Inferior parietal cortex (tissue), 1 donor: ENCODE measurements around the gene SV2B.

Experiments
- DNase-seq: peaks from one replicate; pipeline ENCODE4 v3.0.0-alpha.2; 2016; ENCODE audit errors: extremely low spot score

SV2B gene

DNA sequence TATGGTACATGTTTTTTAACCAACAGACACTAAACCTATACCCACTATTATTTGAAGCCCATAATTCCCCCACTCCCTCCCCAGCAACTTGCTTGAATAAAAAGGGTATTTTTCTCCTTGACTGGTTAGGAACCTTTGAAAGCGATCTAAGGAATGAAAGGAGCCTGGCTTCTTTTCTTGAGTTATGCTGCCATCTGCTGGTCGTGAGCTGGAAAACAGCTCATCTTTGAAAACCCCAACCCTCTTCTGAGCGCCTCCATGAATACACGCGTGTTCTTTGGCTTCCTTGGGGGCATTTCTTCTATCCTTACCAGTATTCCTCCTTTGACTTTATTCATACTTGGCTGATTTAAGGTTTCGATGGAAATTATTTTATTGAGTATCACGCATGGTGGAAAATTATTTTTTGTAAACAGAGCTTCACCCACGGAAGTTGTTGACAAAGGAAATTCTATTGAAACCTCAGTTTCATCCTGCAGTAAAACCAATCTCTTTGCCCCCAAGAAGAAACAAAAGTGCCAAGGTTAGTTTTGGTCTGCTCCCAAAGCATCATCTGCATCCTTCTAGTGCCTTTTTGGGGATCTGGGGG is 171.6 kb downstream of the SV2B start:
- DNase-seq: peak; percentile 95

DNA sequence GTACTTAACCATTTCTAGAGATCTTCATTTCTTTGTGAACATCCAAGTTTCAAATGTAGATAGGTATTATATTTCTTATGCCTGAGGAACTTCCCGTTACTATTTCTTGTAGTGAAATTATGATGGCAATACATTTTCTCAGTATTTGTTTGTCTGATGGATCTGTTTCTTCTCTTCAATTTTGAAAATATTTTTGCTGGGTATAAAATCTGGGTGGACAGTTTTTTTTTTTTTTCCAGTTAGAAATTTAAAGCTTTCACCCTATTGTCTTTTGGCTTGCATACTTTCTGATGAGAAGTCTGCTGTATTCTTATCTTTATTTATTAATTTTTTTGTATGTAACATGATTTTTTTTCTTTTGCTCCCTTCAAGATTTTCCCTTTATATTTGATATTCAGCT is 175.8 kb downstream of the SV2B start:
- DNase-seq: no peak

DNA sequence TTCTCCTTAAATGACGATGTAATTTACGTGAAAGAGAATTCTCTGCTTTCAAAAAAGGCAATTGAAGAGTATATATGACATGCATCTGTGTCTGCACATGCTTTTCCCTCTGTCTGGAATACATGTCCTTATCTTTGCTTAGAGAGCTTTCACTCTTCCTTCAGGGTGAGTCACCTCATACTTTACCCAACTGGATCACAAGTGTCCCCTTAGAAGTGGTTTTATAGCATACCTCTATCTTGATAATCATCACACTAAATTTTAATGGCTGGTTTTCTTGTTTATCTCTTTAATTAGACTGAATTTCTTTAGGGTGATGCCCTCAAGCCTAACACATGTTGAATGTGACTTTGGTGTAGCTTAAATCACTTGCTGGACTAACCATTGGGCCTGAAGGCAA is 178.9 kb downstream of the SV2B start:
- DNase-seq: no peak

DNA sequence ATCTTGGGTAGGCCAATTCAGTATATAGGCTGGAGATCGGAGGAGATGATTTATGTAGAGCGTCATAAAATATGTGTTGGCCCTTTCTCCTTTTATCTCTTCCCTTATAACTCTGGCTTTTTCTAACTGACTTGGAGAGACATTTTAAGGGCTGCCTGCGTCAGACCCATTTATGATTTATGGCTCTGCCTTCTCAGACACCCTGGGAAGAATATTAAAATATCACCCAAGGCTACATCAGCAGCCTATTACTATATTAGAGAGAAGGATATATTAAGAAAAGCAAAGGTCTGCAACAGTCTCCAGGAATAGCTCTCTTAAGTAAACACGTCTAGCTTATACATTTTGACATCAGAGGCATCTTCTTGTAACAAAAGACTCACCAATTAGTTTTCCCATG is 179.4 kb downstream of the SV2B start:
- DNase-seq: no peak

DNA sequence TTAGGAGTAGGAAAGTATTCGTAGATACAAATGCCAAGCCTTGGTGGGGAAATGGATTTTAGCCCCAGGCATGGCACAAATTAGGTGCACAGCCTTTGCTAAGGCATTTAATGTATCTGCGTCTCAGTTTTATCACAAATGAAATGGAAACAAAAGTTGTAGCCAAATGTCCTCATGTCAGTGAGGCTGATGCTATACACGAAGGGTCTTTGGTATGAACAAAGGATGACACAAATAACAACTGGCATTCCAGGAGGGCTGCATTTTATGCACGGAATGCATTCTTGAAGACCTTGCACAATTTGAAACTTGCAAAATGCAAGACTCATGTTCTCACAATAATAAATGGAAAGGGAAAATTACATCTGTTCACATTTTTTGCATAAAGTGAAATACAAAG is 181.9 kb downstream of the SV2B start:
- DNase-seq: no peak

DNA sequence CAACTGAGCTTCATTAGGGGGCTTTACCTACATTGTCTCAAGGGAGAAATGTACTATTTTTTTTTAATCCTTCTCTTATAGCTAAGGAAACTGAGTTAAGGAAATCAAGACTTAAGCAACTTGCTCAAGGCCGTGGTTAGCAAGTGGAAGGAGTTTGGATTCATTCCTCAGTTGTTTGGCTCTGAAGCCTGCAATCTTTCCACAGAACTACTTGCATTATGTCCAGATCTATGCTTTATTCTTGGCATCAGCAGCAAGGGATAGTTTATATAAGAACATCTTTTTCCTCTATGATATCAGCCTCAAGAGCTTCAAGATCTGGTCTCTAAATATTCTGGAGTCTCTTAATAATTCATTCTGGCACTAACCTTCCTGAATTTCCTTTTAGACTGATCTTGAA is 182.4 kb downstream of the SV2B start:
- DNase-seq: no peak

DNA sequence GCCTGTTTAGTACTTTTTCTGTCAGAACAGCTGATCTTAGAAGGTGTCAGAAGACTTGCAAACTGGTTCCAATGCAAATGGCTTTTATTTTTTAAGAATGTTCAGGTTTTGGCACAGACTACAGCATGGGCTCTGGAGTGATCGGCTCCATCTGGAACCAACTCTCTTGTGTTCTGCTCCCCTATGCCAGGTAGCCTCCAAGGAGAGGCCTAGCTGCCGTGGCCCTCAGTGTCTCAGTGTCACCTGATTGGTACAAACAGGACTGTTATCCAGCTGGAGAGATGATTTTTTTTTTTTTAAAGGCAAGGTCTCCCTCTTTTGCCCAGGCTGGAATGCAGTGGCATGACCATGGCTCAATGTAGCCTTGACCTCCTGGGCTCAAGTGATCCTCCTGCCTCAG is 183.1 kb downstream of the SV2B start:
- peak; percentile 38 for DNase-seq

DNA sequence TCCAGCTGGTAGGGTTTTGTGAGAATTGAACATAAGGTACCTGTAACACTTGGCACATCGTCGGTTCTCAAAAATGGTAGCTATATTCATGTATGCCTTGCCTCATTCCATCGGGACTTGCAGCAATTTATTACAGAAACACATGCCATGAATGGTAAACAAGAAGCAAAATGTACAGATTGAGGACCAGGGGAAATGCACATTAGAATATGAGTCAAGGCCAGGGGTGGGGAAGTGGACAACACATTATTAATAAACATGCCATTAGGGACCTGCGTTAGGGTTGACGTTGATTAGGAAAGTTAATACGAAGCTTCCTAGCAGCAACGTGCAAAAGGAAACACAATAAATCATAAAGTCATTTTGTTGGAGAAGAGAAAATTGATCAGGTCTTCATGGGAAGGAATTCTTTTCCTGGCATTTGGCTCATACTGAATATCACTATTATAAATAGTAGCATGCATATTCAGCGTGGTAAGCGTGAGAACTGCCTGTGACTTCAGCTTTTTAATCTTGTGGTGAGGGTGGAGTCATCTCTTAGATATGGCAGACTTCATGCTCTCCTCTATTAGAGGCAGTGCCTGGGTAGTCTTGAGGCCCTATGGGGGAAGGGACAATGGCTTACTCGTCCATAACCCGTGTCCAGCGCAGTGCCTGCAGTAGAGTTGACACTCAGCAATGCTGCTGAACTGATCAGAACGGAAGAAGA is 184.9 kb downstream of the SV2B start:
- no peak for DNase-seq

DNA sequence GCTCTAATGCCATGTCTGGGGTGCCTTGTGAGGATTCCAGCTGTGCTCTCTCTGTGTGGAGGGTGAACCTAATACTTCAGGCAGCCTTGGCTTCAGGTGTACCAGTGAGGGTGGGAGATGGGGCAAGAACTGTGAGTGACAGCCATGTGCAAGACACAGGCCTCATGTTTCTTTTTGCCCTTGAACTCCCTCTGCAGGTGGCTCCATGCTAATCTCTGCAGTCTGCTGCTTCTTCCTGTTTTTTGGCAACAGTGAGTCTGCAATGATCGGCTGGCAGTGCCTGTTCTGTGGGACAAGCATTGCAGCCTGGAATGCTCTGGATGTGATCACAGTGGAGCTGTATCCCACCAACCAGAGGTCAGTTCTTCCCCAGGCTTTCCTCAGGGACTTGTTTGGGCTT is 189.3 kb downstream of the SV2B start:
- DNase-seq: no peak

DNA sequence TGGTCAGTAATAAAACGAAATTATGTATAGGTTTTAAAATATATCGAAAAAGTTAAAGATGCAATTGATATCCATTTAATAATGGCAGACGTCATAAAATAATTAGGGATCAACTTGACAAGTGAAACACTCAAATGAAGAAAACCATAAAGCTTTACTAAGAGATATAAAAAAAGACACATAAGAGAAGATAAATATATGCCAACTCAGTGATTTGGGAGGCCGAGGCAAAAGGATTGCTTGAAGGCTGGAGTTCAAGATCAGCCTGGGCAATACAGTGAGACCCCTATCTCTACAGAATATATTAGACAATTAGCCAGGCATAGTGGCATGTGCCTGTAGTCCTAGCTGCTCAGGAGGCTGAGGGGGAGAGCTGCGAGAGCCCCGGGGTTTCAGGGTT is 190.5 kb downstream of the SV2B start:
- no peak for DNase-seq

DNA sequence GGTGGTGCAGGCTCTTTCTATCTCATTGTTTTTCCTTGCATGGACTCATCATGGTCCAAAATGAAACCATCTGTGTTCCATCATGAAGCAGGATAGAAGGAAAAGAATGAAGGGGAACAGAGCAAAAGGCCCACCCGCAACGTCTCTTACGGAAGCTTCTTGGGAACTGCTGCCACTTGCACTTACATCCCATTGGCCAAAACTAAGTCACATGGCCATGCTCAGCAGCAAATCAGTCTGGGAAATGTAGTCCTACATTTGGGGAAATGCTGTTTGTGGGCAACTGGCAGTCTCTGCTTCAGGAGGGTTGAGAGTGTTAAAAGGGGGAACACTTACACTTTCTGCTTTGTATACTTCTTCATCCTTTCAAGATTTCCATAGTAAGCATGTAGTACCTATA is 191.6 kb downstream of the SV2B start:
- DNase-seq: no peak

DNA sequence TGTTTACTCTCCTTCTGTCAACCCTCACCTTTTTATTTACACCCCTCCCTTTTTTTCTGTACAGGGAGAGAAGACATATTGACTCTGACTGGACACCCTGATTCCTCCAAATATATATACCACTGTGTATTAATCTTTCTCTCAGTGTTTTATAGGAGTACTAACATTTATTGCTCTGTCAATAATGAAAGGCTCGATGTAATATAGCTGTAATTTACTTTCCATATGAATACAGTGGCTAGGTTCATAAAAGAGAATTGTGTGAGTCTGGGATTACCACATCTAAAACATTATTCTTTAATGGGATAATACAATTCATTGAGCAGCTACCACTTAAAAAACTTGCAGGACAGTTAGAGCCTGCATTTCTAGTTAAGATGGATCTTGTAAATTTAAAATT is 194.3 kb downstream of the SV2B start:
- no peak for DNase-seq

DNA sequence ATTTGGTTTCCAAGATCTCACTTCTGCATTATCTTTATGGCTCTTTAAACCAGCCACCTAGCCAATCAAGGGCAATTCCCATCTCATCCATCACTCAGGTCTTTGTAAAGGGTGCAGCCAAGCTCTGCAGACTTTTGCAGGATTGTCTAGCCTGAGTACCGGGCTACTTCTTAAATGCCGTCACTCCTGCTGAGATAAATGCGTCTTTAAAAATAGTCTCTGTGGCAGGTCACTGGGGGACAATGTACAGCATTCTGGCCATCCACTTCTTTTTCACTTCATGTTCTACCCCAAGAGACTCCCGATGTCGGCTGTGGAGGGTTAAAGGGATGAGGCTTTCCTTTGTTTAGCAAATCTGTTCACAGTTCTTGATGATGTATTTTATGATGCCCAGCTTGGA is 194.7 kb downstream of the SV2B start:
- no peak for DNase-seq

DNA sequence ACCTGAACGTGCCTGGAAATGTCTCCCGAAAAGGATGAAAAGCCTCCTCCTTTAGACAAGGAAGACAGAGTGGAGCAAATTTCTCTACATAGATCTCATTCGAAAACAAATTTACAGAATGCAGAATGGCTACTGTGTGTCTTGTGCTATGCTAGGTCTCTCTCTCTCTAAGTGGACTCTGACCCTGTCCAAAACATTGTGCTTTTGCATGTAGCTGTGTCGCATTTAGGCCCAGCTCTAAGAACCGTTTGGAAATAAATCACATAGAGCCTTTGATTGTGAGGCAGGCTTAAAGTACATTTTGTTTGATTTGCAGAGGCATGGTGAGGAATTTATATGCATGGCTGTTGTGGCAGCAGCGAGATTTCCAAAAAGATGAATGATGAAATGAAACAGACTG is 198.0 kb downstream of the SV2B start:
- DNase-seq: no peak

DNA sequence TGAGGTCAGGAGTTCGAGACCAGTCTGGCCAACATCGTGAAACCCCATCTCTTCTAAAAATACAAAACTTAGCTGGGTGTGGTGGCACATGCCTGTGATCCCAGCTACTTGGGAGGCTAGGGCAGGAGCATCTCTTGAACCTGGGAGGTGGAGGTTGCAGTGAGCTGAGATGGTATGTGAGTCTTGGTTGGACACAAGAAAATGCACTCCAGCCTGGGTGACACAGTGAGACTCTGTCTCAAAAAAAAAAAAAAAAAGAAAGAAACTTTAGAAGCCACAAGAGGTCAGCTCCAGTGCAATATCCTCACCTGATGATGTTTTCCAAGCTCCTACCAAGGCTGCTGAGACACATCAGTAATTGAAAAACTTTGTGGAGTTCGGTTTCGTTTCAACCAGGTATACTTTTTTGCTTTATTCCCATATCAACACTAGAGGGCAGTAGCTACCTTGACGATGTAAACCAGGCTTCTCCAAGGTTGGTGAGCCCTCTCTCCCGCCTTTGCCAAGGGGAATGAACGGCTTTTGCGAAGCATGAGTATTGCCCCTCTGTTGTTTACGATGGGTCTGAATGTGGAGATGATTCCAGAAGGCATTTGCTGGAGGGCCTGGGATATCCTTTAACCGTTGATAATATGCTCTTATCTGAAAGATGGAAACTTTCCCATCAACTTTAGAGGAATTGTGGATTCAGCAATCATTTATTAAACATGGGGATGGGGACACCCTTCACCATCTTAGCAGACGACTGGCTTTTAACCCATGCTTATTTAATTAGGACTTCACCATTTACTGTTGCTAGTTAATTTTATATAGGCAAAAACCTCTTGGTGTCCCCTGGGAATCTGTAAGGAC is 202.8 kb downstream of the SV2B start:
- peak; percentile 88 for DNase-seq

DNA sequence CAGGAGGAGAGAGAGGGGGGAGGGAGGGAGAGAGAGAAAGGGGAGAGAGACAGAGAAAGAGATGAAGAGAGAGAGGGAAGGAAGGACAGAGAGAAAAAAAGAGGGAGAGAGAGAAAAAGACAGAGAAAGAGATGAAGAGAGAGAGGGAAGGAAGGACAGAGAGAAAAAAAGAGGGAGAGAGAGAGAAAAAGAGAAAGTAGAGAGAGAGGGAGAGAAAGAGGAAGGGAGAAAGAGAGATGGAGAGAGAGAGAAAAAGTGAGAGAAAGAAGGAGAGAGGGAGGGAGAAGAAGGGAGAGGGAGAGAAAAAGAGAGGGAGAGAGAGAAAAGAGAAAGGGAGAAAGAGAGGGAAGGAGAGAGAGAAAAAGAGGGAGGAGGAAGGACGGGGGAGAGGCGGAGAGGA is 204.2 kb downstream of the SV2B start:
- DNase-seq: no peak

DNA sequence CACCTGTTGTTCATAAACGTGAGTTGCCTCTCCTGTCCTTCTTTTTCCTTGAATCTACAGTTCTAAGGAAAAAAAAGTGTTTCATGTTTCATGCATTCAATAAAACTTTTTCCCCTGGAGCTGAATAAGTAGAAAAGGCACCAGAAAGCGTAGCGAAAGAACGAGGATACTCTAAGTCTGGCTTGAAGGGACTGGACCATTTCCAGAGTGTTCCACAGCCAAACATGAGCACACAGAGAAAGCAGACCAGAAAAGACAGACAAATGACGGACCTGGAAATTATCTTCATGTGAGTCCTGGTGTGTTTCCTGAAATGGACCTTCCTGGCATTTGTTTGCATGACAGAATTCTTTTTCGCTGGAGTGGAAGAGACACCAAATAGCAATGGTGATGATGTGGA is 204.7 kb downstream of the SV2B start:
- no peak for DNase-seq

DNA sequence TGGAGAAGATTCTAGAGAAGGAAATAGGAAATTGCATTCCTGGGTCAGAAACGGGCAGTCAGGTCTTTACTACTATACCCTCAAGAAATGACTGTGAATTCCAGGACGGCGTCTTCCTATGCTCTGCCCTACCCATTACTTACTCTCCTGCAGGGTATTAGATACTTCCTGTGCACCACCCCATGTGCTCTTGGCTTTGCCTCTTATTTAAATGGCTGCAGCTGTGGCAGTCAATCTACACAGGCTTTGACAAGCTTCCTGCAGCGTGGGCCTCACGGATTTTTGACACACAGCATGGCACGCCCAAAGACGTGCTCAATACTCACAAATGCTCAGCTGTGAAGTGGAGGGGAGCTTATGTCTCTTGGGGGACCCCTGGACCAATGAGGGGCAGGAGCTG is 206.1 kb downstream of the SV2B start:
- no peak for DNase-seq

DNA sequence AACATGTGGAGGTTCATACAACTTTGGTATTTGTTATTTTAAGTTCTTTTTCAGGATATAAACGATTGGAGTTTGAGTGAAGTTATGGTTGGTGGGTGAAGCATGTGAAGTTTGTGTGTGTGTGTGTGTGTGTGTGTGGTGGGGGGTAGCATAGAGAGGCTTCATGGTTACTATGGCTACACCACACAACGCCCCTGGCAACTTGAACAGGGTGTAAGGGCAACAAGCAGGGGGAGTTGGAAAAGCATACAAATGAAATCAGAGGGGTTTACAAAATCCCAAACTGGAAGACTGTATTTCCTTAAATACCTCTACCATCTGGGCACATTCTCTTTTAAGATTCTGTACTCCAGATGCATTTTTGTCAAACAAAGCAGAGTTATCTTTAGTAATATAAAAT is 207.5 kb downstream of the SV2B start:
- DNase-seq: no peak

DNA sequence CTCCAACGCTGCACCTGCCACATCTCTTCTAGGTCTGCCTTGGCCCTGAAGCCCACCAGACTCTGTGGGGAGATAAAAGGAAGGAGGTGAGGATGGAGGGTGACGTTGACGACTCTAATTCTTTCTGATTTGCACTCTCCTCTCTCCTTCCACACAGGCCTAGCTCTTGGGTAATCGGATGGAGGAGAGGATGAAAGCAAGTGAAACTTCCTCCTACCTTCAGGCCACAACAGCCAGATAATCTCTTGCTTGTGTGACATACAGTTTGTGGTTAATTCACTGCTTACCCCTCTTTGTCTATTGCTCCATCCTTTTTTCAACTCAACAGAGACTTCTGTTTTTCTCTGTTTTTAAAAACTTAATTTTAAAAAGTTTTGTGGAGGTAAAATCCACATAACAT is 208.1 kb downstream of the SV2B start:
- DNase-seq: no peak

DNA sequence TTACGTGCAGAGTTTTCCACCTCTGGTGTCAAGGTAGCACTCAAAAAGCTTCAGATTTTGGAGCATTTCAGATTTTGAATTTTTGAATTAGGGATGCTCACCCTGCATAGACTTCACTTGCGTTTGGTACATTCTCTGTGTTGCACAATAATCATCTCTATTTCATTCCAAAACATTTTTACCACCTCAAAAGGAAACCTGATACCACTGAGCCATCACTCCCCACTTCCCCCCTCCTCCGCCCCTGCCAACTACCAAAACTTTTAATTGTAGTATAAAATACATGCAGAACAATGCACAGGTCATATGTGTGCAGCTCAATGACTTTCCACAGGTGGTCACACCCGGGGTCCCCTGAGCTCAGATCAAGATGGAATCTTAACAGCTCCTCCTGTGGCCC is 208.8 kb downstream of the SV2B start:
- DNase-seq: no peak

DNA sequence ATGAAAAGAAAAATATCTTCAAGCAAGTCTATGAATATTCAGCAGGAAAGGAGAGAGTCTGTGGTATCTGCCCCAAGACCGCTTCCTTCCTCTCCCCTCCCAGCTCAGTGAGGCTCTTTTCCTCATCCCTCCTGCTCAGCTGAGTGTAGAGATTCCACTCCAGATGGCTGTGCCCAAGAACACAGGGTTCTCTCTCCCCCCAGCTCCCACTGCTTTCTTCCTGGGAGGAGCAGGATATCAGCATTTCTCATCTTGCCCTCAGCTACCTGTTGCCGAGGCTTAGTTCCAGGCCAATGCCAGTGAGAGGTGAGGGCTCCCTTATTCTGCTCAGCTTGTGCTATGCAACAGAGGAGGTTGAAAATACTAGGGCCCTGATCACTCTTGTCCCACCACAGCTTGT is 211.9 kb downstream of the SV2B start:
- no peak for DNase-seq

DNA sequence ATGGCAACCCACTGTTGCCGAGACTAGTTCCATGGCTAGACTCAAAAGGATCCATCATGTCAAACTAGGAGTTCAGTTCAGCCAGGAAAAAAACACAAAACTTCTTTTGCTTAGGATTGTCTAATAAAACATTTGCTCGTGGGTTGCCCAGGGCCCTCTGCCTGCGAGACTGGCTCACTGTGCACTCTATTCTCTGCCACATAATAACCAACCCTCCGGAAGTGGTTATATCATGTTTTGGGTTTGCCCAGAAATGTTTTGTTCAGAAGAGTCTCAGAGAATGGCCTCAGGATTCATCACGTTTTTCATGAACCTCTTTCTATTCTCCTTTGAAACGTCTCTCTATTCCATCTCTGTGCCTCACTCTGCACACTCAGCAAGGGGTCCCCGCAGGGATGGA is 216.1 kb downstream of the SV2B start:
- DNase-seq: no peak
